ENCODE results near the gene CTCF.

CTCF gene

GRCh38 chr16:67518676-67519075, 43.6 kb upstream of the CTCF start:
- Histone ChIP-seq H3K4me1 (ENCODE audit: insufficient read depth, low read length, poor library complexity, severe bottlenecking) (peaks cover 3% of the 10 kb centered on the region), H2AFZ (ENCODE audit: low read length) (no peak overlapping the region), H3K9me3 (ENCODE audit: insufficient read depth, low read depth, low read length) (no peaks in the 10 kb centered on the region), H3K4me3 (ENCODE audit: low read length, poor library complexity, severe bottlenecking) (no peak overlapping the region), H3K27me3 (ENCODE audit: insufficient read depth, low read length, poor library complexity, severe bottlenecking) (no peaks in the 10 kb centered on the region), H3K79me2 (ENCODE audit: insufficient read depth, low read length) (no peaks in the 10 kb centered on the region), H3K9ac (ENCODE audit: low read depth, low read length, poor library complexity, severe bottlenecking) (no peak overlapping the region), H4K20me1 (ENCODE audit: insufficient read depth, low read length, poor library complexity, severe bottlenecking) (no peaks in the 10 kb centered on the region), H3K9me2 (replicated peaks; ENCODE audit: low read depth, low read length) (no peaks in the 10 kb centered on the region), H3K4me2 (ENCODE audit: low read depth, low read length, poor library complexity, severe bottlenecking) (no peak overlapping the region), H3K36me3 (ENCODE audit: insufficient read depth, low read length) (no peaks in the 10 kb centered on the region), H3F3A (ENCODE audit: low read depth) (peaks cover 3% of the 10 kb centered on the region)
- TF ChIP-seq EZH2phosphoT487 (IDR thresholded peaks at IDR 0.05; ENCODE audit: borderline replicate concordance): no peak
- TF ChIP-seq, protein P1, sequence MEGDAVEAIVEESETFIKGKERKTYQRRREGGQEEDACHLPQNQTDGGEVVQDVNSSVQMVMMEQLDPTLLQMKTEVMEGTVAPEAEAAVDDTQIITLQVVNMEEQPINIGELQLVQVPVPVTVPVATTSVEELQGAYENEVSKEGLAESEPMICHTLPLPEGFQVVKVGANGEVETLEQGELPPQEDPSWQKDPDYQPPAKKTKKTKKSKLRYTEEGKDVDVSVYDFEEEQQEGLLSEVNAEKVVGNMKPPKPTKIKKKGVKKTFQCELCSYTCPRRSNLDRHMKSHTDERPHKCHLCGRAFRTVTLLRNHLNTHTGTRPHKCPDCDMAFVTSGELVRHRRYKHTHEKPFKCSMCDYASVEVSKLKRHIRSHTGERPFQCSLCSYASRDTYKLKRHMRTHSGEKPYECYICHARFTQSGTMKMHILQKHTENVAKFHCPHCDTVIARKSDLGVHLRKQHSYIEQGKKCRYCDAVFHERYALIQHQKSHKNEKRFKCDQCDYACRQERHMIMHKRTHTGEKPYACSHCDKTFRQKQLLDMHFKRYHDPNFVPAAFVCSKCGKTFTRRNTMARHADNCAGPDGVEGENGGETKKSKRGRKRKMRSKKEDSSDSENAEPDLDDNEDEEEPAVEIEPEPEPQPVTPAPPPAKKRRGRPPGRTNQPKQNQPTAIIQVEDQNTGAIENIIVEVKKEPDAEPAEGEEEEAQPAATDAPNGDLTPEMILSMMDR (conservative IDR thresholded peaks at IDR 0.05; ENCODE audit: low read length): no peak

GRCh38 chr16:67519242-67519641, 43.1 kb upstream of the CTCF start:
- no peaks in the 10 kb centered on the region for H3K36me3 ChIP-seq (ENCODE audit: insufficient read depth, low read length)
- H4K20me1 ChIP-seq (ENCODE audit: insufficient read depth, low read length, poor library complexity, severe bottlenecking): no peaks in the 10 kb centered on the region
- TF ChIP-seq, protein P1 (conservative IDR thresholded peaks at IDR 0.05; ENCODE audit: low read length): no peak
- TF ChIP-seq EZH2phosphoT487 (IDR thresholded peaks at IDR 0.05; ENCODE audit: borderline replicate concordance): no peak
- no peaks in the 10 kb centered on the region for H3K9me3 ChIP-seq (ENCODE audit: insufficient read depth, low read depth, low read length)
- H3F3A ChIP-seq (ENCODE audit: low read depth): peaks cover 3% of the 10 kb centered on the region
- H3K4me3 ChIP-seq (ENCODE audit: low read length, poor library complexity, severe bottlenecking): no peak overlapping the region
- no peaks in the 10 kb centered on the region for H3K27me3 ChIP-seq (ENCODE audit: insufficient read depth, low read length, poor library complexity, severe bottlenecking)
- no peak overlapping the region for H3K9ac ChIP-seq (ENCODE audit: low read depth, low read length, poor library complexity, severe bottlenecking)
- H3K79me2 ChIP-seq (ENCODE audit: insufficient read depth, low read length): no peaks in the 10 kb centered on the region
- H3K4me2 ChIP-seq (ENCODE audit: low read depth, low read length, poor library complexity, severe bottlenecking): no peak overlapping the region
- H2AFZ ChIP-seq (ENCODE audit: low read length): no peak overlapping the region
- peaks cover 3% of the 10 kb centered on the region for H3K4me1 ChIP-seq (ENCODE audit: insufficient read depth, low read length, poor library complexity, severe bottlenecking)
- H3K9me2 ChIP-seq (replicated peaks; ENCODE audit: low read depth, low read length): no peaks in the 10 kb centered on the region

GRCh38 chr16:67521095-67521804, 41.1 kb upstream of the CTCF start:
- H3K27me3 ChIP-seq (ENCODE audit: insufficient read depth, low read length, poor library complexity, severe bottlenecking): no peaks in the 10 kb centered on the region
- H3K79me2 ChIP-seq (ENCODE audit: insufficient read depth, low read length): no peaks in the 10 kb centered on the region
- peak overlapping the region; percentile 79 for H3K4me3 ChIP-seq (ENCODE audit: low read length, poor library complexity, severe bottlenecking)
- no peaks in the 10 kb centered on the region for H3K36me3 ChIP-seq (ENCODE audit: insufficient read depth, low read length)
- peaks cover 3% of the 10 kb centered on the region for H3K4me1 ChIP-seq (ENCODE audit: insufficient read depth, low read length, poor library complexity, severe bottlenecking)
- peak overlapping the region; percentile 89 for H2AFZ ChIP-seq (ENCODE audit: low read length)
- no peaks in the 10 kb centered on the region for H4K20me1 ChIP-seq (ENCODE audit: insufficient read depth, low read length, poor library complexity, severe bottlenecking)
- H3K9ac ChIP-seq (ENCODE audit: low read depth, low read length, poor library complexity, severe bottlenecking): peak overlapping the region; percentile 81
- TF ChIP-seq, protein P1 (conservative IDR thresholded peaks at IDR 0.05; ENCODE audit: low read length): peak; percentile 90
- TF ChIP-seq EZH2phosphoT487 (IDR thresholded peaks at IDR 0.05; ENCODE audit: borderline replicate concordance): no peak
- H3K9me3 ChIP-seq (ENCODE audit: insufficient read depth, low read depth, low read length): no peaks in the 10 kb centered on the region
- no peaks in the 10 kb centered on the region for H3K9me2 ChIP-seq (replicated peaks; ENCODE audit: low read depth, low read length)
- H3K4me2 ChIP-seq (ENCODE audit: low read depth, low read length, poor library complexity, severe bottlenecking): peak overlapping the region; percentile 98
- H3F3A ChIP-seq (ENCODE audit: low read depth): peaks cover 3% of the 10 kb centered on the region
